Activated naive CD4-positive, alpha-beta T cell treated with anti-CD3 and anti-CD28 coated beads for 36 hours (primary cell): ENCODE results near the gene CACNA2D2. TPM values are rescaled to one million over a fixed set of nuclear protein-coding genes. Genes with fewer than 3 reads are reported as not detected.

ENCODE experiments used
- CTCF ChIA-PET: fragments of 350-600 bp; sonication (Branson Sonifier 250); formaldehyde crosslinking; loops from one replicate; lab custom pipeline; 2021; ENCODE audit warnings: antibody characterized with exemption; lab: Charles Lee
- DNase-seq: peaks from one replicate; pipeline ENCODE4 v3.0.0-alpha.2; 2020
- H3K27ac Mint-ChIP-seq: one replicate; pipeline ENCODE4 v1.8.0; 2021; ENCODE audit warnings: mild to moderate bottlenecking, mixed read lengths
- H3K27me3 Mint-ChIP-seq: one replicate; pipeline ENCODE4 v1.8.0; 2021; ENCODE audit warnings: low read depth, mixed read lengths
- H3K36me3 Mint-ChIP-seq: one replicate; pipeline ENCODE4 v1.8.0; 2021; ENCODE audit warnings: low read depth, mixed read lengths
- H3K4me1 Mint-ChIP-seq: one replicate; pipeline ENCODE4 v1.8.0; 2021; ENCODE audit warnings: low read depth, mixed read lengths
- H3K4me3 Mint-ChIP-seq: one replicate; pipeline ENCODE4 v1.8.0; 2021; ENCODE audit warnings: mild to moderate bottlenecking, moderate library complexity, mixed read lengths
- H3K9me3 Mint-ChIP-seq: one replicate; pipeline ENCODE4 v1.8.0; 2021; ENCODE audit warnings: mixed read lengths
- intact Hi-C: fragments of 100-400 bp; cut with micrococcal nuclease; formaldehyde crosslinking; loops from one replicate; pipeline ENCODE4 v1.15.1; 2023
- total RNA-seq, 2 experiments: library from RNA; stranded (reverse); gene quantifications; one replicate each; pipeline ENCODE4 v1.2.3, GENCODE V29; 2021

CACNA2D2 gene
- total RNA-seq, 2 experiments from 2014 or later: 0.89 to 0.95 TPM

DNA sequence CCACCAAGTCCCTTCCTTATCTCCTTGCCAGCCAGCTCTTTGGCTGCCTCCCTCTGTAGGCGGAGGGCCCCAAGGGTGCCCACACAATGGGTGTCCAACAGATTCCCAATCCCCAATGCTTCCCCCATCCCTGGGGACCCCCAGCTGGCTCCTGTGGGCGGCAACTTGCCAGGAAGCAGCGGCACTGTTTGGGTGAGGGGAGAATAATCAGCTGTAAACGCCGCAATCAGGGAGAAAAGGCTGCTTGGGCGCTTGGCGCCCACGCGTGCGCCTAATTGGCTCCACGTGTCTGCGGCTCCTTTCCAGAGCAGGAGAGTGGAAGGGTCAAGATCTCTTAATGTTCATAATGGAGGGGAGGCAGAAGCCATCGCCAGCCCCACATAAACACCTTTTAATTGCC lies 76.2 kb downstream of the CACNA2D2 start:
- Mint-ChIP-seq H3K27me3 (no peaks in the 10 kb centered on the region), H3K4me1 (no peaks in the 10 kb centered on the region), H3K9me3 (no peaks in the 10 kb centered on the region), H3K36me3 (no peaks in the 10 kb centered on the region), H3K4me3 (no peak overlapping the region), H3K27ac (no peak overlapping the region)
- intact Hi-C loops: no loop called here
- no peak for DNase-seq
- CTCF ChIA-PET: no interaction called here

DNA sequence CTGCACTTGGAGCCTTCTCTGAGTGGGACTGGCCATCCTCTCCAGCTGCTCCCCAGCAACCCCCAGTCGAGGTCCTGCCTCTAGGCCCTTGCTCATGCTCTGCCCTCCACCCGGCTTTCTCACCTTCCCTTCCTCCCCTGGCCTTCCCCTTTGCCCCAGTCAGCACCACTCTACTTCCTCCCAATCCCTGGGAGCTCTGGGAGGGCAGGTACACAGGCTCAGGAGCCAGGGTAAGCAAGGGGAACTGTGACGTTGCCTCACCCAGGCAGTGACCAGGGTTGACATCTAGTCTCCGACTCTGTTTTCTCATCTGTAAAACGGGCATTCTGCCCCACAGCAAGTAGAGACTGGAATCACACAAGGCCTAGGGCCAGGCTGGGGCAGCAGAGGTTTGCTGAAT lies 77.5 kb downstream of the CACNA2D2 start:
- no peaks in the 10 kb centered on the region for H3K36me3 Mint-ChIP-seq
- H3K4me1 Mint-ChIP-seq: no peaks in the 10 kb centered on the region
- CTCF ChIA-PET: no interaction called here
- DNase-seq: no peak
- intact Hi-C loops: no loop called here
- H3K9me3 Mint-ChIP-seq: no peaks in the 10 kb centered on the region
- H3K4me3 Mint-ChIP-seq: no peak overlapping the region
- H3K27me3 Mint-ChIP-seq: no peaks in the 10 kb centered on the region
- no peak overlapping the region for H3K27ac Mint-ChIP-seq

DNA sequence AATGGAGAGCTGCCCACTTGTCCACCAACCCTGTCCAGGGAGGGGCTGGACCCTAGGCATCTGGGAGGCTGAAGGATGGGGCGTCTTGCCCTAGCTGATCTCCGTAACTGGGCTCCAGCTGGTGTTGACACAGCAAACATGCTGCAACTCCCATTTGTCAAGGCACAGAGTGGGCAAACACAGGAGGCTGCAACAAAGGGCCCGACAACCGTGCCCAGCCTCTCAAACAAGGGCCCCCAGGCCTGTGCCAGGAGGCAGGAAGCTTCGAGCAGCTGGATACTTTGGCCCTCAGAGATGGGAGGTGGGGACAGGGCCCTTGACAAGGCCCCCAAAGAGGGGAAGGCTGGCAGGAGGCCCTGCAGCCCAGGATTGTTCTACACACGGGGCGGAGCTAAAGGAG lies 79.9 kb downstream of the CACNA2D2 start:
- Mint-ChIP-seq H3K27ac (no peak overlapping the region), H3K9me3 (no peaks in the 10 kb centered on the region), H3K36me3 (no peaks in the 10 kb centered on the region), H3K27me3 (no peaks in the 10 kb centered on the region), H3K4me3 (no peak overlapping the region), H3K4me1 (no peaks in the 10 kb centered on the region)
- DNase-seq: no peak
- CTCF ChIA-PET: no interaction called here
- intact Hi-C loops: no loop called here

DNA sequence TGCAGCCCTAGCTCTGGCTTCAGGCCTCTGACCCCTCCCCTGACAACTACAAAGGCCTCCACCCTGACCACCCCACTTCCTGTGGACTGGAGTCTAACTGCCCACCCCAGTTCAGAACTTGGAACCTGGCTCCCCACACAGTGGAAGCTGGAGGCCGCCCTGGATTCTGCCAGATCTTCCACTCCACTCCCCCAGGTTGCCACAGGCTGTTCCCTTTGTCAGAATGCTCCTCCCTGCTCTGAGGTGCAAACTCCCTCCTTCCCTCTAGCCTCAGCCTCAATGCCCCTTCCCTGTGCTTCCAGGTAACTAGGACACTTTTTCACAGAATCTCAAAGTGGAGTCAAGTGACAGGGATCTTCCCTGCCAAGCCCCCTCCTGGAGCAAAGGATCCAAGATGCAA lies 81.3 kb downstream of the CACNA2D2 start:
- no peaks in the 10 kb centered on the region for H3K9me3 Mint-ChIP-seq
- no peaks in the 10 kb centered on the region for H3K36me3 Mint-ChIP-seq
- no peak for DNase-seq
- H3K27ac Mint-ChIP-seq: no peak overlapping the region
- CTCF ChIA-PET: no interaction called here
- intact Hi-C loops: no loop called here
- H3K4me3 Mint-ChIP-seq: no peak overlapping the region
- no peaks in the 10 kb centered on the region for H3K27me3 Mint-ChIP-seq
- H3K4me1 Mint-ChIP-seq: no peaks in the 10 kb centered on the region

DNA sequence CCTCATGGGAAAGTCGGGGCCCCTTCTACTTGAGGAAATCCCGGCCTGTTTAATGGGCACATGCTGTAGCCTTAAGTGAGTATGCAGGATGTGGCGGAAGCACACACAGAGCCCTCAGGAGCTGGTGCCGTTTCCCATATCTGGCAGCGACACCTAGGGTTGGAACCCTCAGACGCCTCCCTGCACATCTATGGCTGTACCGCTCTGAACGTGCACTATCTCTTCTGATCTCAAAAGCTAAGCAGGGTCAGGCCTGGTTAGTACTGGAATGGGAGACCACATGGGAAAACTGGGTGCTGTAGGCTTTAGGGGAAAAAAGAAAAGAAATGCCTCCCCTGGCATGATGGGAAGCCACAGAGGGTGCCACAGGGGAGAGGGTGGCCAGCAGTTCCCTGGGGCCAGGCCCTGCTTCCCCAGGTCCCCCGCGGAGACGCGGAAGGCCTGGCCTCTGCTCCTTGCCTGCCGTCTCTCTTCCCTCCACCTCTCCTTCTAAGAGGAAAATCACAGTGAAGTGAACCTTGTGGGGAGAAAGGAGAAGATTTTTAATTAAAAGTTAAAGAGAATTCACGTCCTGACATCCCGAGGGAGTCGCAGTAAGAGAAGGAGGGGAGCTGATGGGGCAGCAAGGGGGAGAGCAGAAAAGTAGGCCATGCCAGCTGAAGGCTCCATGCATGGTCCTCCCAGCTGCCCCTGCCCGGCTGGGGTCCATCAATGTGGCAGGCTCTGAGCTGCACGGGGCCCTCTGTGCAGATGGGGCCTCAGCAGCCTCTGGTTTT lies 83.7 kb downstream of the CACNA2D2 start:
- no peaks in the 10 kb centered on the region for H3K36me3 Mint-ChIP-seq
- no peak for DNase-seq
- no peaks in the 10 kb centered on the region for H3K4me1 Mint-ChIP-seq
- no peak overlapping the region for H3K27ac Mint-ChIP-seq
- no peak overlapping the region for H3K4me3 Mint-ChIP-seq
- CTCF ChIA-PET: no interaction called here
- no peaks in the 10 kb centered on the region for H3K27me3 Mint-ChIP-seq
- intact Hi-C loops: no loop called here
- H3K9me3 Mint-ChIP-seq: no peaks in the 10 kb centered on the region

DNA sequence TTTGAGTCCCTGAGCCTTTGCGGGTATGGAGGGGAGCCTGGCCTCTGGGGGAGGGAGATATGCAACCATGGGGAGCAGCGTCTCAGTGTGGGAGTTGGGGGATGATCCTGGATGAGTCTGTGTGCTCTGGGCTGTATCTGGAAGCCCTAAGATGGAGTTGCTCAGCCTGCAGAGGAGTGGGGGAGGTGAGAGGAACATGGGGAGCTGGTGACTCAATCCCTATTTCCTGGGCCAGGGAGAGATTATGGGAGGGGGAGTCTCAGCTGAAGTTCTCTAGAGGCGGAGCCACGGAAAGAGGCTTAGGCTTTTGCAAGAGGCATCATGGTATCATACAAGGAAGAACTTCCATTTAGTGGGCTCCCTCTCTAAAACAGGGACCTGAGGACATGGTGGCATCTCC lies 84.6 kb downstream of the CACNA2D2 start:
- Mint-ChIP-seq H3K4me1 (no peaks in the 10 kb centered on the region), H3K9me3 (no peaks in the 10 kb centered on the region), H3K27me3 (no peaks in the 10 kb centered on the region), H3K27ac (no peak overlapping the region), H3K36me3 (no peaks in the 10 kb centered on the region), H3K4me3 (no peak overlapping the region)
- CTCF ChIA-PET: no interaction called here
- intact Hi-C loops: no loop called here
- no peak for DNase-seq

DNA sequence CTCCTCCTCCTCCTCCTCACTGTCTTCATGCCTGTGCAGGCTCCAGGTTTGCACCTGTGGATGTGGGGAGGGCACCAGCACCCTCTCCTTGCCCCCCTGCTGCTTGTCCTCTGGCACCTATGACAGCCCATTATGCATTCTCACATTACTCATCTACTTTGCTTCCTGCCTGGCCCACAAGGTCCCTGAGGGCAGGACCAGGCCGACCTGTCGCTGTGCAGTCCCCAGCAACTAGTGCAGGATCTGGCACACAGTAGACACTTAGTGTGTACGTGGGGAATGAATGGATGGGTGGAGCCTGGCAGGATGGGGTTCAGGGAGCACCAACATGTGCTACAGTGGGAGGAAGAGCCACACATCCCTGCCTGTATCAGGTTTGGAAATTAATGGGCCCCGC lies 85.8 kb downstream of the CACNA2D2 start:
- H3K36me3 Mint-ChIP-seq: no peaks in the 10 kb centered on the region

DNA sequence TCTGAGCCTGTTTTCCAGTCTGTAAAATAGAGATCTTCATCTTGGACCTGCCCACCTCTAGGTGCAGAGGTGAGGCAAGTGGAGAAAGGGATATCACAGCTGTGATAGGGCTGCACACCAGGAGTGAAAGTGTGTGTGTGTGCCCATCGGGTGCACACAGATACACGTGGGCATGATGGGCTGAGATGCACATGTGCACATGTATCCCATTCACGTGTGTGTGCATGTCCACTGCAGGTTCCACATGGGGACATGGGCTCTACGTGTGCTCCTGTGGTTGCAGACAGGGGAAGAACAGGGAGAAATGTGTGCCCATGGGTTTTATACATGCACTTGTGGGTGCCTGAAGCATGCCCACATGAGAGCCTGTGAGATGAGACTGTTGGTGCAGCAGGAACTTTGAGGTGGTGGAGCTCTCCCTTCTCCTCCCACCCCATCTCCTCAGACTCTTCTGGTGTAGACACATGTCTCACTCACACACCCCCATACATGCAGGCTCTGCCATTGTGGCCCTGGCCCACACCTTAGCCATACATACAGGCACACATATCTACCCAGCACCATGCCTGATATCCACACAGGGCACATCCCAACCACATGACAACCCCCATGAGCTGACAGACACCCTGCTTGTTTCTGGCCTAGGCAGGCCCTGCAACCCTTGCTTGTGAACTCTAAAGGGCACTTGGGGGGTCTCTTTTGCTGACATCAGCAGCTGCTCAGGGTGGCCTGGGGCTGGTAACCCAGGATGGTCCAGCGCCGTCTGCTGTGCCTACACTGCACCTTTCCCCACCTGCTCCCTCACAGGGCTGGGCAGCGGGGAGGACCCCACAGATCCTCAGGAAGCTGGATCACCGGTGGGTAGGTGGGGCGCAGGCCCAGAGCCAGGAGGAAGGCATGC lies 86.4 kb downstream of the CACNA2D2 start:
- DNase-seq: no peak
- Mint-ChIP-seq H3K4me1 (no peaks in the 10 kb centered on the region), H3K27ac (no peak overlapping the region), H3K9me3 (no peaks in the 10 kb centered on the region), H3K4me3 (no peak overlapping the region), H3K27me3 (no peaks in the 10 kb centered on the region), H3K36me3 (no peaks in the 10 kb centered on the region)
- intact Hi-C loops: no loop called here
- CTCF ChIA-PET: no interaction called here

More for the DNA sequence above, 85.8 kb downstream of the CACNA2D2 start:
- no peaks in the 10 kb centered on the region for H3K4me1 Mint-ChIP-seq
- DNase-seq: no peak
- no peaks in the 10 kb centered on the region for H3K27me3 Mint-ChIP-seq
- H3K27ac Mint-ChIP-seq: no peak overlapping the region
- H3K4me3 Mint-ChIP-seq: no peak overlapping the region
- intact Hi-C loops: no loop called here
- H3K9me3 Mint-ChIP-seq: no peaks in the 10 kb centered on the region
- CTCF ChIA-PET: no interaction called here

DNA sequence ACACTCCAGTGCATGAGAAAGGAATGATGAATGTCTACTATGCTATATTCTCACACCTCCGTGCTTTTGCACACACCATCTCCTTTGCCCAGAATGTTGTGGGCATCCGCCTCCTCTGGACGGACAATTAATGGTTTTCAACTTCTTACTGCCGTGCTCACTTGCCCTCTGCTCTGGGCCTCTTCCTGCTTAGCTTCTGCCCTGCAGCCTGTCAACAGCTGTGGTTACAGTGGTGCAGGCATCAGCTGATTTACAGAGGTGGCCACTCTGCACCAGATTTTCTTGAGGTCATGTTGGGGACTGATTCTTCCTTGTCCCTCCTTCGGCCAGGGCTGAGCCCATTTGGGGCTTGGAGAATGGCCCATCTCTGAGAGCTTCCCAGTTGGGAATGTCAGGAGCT lies 87.6 kb downstream of the CACNA2D2 start:
- Mint-ChIP-seq H3K27ac (no peak overlapping the region), H3K36me3 (no peaks in the 10 kb centered on the region), H3K4me3 (no peak overlapping the region), H3K27me3 (no peaks in the 10 kb centered on the region), H3K9me3 (no peaks in the 10 kb centered on the region), H3K4me1 (no peaks in the 10 kb centered on the region)
- CTCF ChIA-PET: no interaction called here
- intact Hi-C loops: no loop called here
- no peak for DNase-seq

DNA sequence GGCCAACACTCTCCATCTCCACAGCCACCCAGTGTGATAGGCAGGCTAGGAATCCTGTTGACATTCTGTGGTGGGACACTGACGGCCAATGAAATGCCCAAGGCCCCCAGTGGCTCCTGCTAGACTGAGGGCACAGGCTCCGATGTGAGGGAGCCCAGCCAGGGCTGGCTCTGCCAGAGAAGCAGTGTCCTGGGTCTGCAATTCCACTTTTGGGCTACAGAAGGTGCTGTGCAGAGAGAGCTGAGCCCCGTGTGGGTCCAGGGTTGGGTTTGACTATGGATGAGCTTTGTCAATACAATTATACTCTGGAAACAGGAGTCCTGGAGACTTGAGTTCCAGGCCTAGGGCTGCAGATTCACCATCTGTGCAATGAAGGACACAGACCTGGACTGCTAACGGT lies 88.4 kb downstream of the CACNA2D2 start:
- CTCF ChIA-PET: no interaction called here
- Mint-ChIP-seq H3K27me3 (no peaks in the 10 kb centered on the region), H3K9me3 (no peaks in the 10 kb centered on the region), H3K27ac (no peak overlapping the region), H3K4me1 (no peaks in the 10 kb centered on the region), H3K36me3 (no peaks in the 10 kb centered on the region), H3K4me3 (no peak overlapping the region)
- intact Hi-C loops: no loop called here
- DNase-seq: no peak

DNA sequence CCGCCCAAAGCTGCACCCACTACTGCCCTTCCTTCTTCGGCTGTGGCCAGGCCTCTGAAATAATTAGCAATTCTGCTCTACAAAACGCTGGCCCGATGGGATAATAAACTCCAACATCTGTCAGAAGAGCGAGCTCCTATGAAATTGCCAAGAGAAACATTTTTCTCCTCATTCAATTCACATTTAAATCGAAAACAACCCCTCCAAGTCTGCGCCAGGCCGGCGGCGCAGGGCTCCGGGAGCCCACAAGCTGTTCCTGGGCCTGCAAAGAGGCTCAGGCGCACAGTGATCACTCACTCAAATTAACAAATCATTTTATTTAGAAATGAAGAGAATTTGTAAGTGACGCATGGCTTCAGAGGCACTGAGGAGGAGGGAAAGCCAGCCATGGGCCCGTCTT lies 88.8 kb downstream of the CACNA2D2 start:
- no peaks in the 10 kb centered on the region for H3K27me3 Mint-ChIP-seq
- no peak for DNase-seq
- intact Hi-C loops: no loop called here
- no peaks in the 10 kb centered on the region for H3K9me3 Mint-ChIP-seq
- H3K4me1 Mint-ChIP-seq: no peaks in the 10 kb centered on the region
- H3K4me3 Mint-ChIP-seq: no peak overlapping the region
- H3K36me3 Mint-ChIP-seq: no peaks in the 10 kb centered on the region
- no peak overlapping the region for H3K27ac Mint-ChIP-seq
- CTCF ChIA-PET: no interaction called here

DNA sequence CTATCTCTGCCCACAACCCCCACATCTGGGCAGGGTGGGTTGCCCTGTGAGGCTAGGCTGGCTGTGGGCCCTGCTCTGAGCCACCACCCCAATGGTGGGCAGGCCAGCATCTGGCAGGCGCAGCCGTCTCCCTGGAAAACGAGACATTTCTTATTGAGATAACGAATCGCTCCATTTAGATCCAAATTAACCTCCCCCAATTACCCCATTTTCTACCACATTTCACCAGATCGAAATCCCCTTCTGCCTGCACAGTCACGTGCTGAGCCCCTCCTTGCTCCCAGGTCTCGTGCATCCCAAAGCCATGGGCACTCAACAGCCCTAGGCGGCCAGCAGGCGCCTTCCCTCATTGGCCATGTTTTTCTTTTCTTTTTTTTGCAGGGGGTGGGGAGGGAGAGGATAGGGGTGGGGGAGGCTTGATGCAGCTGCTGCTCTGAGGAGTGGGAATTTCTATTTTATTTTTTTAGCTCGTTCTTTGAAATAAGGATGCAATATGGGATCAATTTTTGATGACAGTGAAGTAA lies 91.1 kb downstream of the CACNA2D2 start:
- Mint-ChIP-seq H3K4me3 (no peak overlapping the region), H3K9me3 (no peaks in the 10 kb centered on the region), H3K27me3 (no peaks in the 10 kb centered on the region), H3K36me3 (no peaks in the 10 kb centered on the region), H3K27ac (no peak overlapping the region), H3K4me1 (no peaks in the 10 kb centered on the region)
- DNase-seq: no peak
- CTCF ChIA-PET: interaction anchor here (1.6 kb wide), 1 partner anchor 130 kb away, joined by 6 read pairs; no protein-coding TSS in a partner anchor
- intact Hi-C loops: no loop called here
